Lower lobe of right lung (tissue), 2 donors: ENCODE measurements around the gene RALGPS1. TPM values are rescaled to one million over a fixed set of nuclear protein-coding genes. Genes with fewer than 3 reads are reported as not detected.

Experiments
- ATAC-seq, 2 donors: fragments of 200-7000 bp; cut with Tn5 transposase; one replicate each; pipeline ENCODE4 v1.9.1; 2020 to 2022; ENCODE audit warnings: mild to moderate bottlenecking in 2 of 2, moderate library complexity in 2 of 2
- DNase-seq: peaks from one replicate; pipeline ENCODE4 v3.0.0-alpha.2; 2020
- H3K27ac ChIP-seq: fragments of 200-600 bp; one replicate; pipeline ENCODE4 v1.8.0; 2022
- H3K27me3 ChIP-seq: fragments of 200-600 bp; one replicate; pipeline ENCODE4 v1.8.0; 2022; ENCODE audit warnings: low read depth
- H3K36me3 ChIP-seq: fragments of 200-600 bp; one replicate; pipeline ENCODE4 v1.8.0; 2022; ENCODE audit warnings: mild to moderate bottlenecking
- H3K4me1 ChIP-seq: fragments of 200-600 bp; one replicate; pipeline ENCODE4 v1.8.0; 2022
- H3K4me3 ChIP-seq: fragments of 200-600 bp; one replicate; pipeline ENCODE4 v1.8.0; 2022; ENCODE audit warnings: mild to moderate bottlenecking
- H3K9me3 ChIP-seq: fragments of 200-600 bp; one replicate; pipeline ENCODE4 v1.8.0; 2022
- intact Hi-C: fragments of 100-400 bp; cut with DNase I; formaldehyde crosslinking; loops from one replicate; pipeline ENCODE4 v1.11.0; 2022
- total RNA-seq: library from RNA; stranded (reverse); fragmentation: NEBNext Ultra II Directional; extraction: Animal tissue kit (Norgen Biotek cat#: 25700); gene quantifications from one replicate; pipeline ENCODE4 v1.2.1, GENCODE V29; 2021
- TF ChIP-seq, protein P1 (sequence below): fragments of 200-600 bp; IDR thresholded peaks from one replicate; pipeline ENCODE4 v1.8.0; 2022; ENCODE audit warnings: antibody characterized with exemption, mild to moderate bottlenecking
- donor health status: DM: no; HTN: yes; CAD: no; lungs with severe emphysema.

Gene RALGPS1
- total RNA-seq, 1 donor from 2014 or later = 17.6 TPM

- Histone ChIP-seq H3K27ac (no peak overlapping the region), H3K4me1 (peaks cover 10% of the 10 kb centered on the region), H3K27me3 (no peaks in the 10 kb centered on the region), H3K9me3 (no peaks in the 10 kb centered on the region), H3K4me3 (no peak overlapping the region), H3K36me3 (peaks cover 60% of the 10 kb centered on the region)
- TF ChIP-seq, protein P1, sequence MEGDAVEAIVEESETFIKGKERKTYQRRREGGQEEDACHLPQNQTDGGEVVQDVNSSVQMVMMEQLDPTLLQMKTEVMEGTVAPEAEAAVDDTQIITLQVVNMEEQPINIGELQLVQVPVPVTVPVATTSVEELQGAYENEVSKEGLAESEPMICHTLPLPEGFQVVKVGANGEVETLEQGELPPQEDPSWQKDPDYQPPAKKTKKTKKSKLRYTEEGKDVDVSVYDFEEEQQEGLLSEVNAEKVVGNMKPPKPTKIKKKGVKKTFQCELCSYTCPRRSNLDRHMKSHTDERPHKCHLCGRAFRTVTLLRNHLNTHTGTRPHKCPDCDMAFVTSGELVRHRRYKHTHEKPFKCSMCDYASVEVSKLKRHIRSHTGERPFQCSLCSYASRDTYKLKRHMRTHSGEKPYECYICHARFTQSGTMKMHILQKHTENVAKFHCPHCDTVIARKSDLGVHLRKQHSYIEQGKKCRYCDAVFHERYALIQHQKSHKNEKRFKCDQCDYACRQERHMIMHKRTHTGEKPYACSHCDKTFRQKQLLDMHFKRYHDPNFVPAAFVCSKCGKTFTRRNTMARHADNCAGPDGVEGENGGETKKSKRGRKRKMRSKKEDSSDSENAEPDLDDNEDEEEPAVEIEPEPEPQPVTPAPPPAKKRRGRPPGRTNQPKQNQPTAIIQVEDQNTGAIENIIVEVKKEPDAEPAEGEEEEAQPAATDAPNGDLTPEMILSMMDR = no peak
- DNase-seq (no peak), ATAC-seq (no peak)
- intact Hi-C loops = no loop called here
Measured at GRCh38 chr9:126880947-126881332, 33.6 kb upstream of the RALGPS1 start.

GRCh38 chr9:126882746-126883145, 31.8 kb upstream of the RALGPS1 start:
- no peaks in the 10 kb centered on the region for H3K27me3 ChIP-seq
- H3K4me1 ChIP-seq = peaks cover 10% of the 10 kb centered on the region
- DNase-seq (no peak), ATAC-seq (no peak)
- H3K36me3 ChIP-seq = peaks cover 58% of the 10 kb centered on the region
- no peak overlapping the region for H3K27ac ChIP-seq
- H3K9me3 ChIP-seq = no peaks in the 10 kb centered on the region
- intact Hi-C loops = no loop called here
- TF ChIP-seq, protein P1 = no peak
- H3K4me3 ChIP-seq = no peak overlapping the region

- intact Hi-C loops = no loop called here
- peak in 1 of 2 donors; percentile 43 for ATAC-seq
Measured at GRCh38 chr9:126883636-126884035, 30.9 kb upstream of the RALGPS1 start.

DNA sequence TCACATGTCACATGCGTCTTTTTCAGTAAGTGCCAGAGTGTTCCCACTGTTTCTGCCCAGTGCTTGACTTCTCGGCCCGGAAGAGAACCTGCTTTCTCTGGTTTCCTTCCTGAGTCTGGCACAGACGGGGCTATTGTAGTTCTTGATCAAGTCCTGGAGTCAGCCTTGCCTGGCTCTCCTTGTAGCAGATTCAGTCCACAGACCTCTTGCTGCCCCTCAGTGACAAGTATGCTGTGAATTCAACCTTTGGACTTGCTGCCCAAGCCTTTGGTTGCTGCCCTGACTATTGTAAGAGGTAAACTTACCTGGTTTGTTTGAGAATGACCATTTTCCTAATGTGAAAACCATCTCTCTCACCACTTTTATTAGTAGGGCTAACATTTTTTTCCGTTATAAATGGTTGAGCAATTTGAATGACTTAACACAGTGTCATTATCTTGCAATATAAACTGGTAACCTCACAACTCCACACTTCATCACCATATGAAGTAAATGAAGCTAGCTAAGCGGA, 29.4 kb upstream of the RALGPS1 start:
- ATAC-seq = peak in 1 of 2 donors; percentile 27
- TF ChIP-seq, protein P1 = no peak
- Histone ChIP-seq H3K4me1 (peaks cover 10% of the 10 kb centered on the region), H3K27me3 (no peaks in the 10 kb centered on the region), H3K4me3 (no peak overlapping the region), H3K9me3 (no peaks in the 10 kb centered on the region), H3K27ac (no peak overlapping the region), H3K36me3 (peaks cover 42% of the 10 kb centered on the region)
- DNase-seq = no peak
- intact Hi-C loops = no loop called here

More at GRCh38 chr9:126883636-126884035, 30.9 kb upstream of the RALGPS1 start:
- H3K27me3 ChIP-seq = no peaks in the 10 kb centered on the region
- no peak overlapping the region for H3K27ac ChIP-seq
- no peak for DNase-seq
- peaks cover 51% of the 10 kb centered on the region for H3K36me3 ChIP-seq
- H3K9me3 ChIP-seq = no peaks in the 10 kb centered on the region
- TF ChIP-seq, protein P1 = no peak
- H3K4me3 ChIP-seq = no peak overlapping the region
- peaks cover 10% of the 10 kb centered on the region for H3K4me1 ChIP-seq

DNA sequence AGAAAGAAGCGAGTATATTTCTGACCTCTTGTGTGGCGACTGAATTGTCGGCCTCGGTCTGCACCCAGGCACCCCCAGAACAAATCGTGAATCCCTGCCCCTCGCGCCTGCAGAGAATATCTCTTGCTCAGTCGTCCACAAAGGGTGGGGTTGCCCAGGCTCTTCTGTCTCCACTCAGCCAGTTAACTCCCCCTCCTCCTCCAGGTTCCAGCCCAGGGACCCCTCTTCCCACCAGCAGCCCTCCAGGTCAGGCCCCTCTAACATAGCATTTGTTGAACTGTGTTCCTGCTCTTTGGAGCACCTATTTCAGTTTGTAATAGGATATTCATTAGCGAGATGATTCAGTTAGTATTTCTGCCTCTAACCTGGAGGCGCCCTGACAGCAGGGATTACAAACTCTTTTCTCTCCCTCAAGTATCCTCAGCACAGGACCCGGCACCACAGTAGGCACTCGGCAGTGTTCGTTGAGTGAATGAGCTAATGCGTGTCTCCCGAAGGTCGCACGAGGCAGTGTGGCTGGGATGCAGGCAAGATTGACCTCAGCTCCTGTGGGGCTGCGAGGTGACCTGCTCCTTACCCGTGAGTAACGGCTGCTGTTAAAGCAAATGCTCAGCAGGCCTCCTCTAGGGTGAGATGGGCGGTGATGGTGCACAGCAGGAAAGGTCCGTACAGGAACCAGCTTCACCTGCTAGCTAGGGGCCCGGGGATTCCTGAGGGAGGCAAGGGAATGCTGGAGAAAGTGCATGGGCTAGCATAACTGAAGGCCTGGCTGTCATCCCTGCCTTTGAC, 28.4 kb upstream of the RALGPS1 start:
- intact Hi-C loops = no loop called here
- H3K9me3 ChIP-seq = no peaks in the 10 kb centered on the region
- H3K27ac ChIP-seq = no peak overlapping the region
- H3K27me3 ChIP-seq = no peaks in the 10 kb centered on the region
- peaks cover 31% of the 10 kb centered on the region for H3K36me3 ChIP-seq
- peaks cover 10% of the 10 kb centered on the region for H3K4me1 ChIP-seq
- TF ChIP-seq, protein P1 = no peak
- ATAC-seq (no peak), DNase-seq (no peak)
- H3K4me3 ChIP-seq = no peak overlapping the region
